HepG2 (cell line): ENCODE measurements around the gene TASOR. TPM values are rescaled to one million over a fixed set of nuclear protein-coding genes. Genes with fewer than 3 reads are reported as not detected.
A peak's percentile ranks its signal among the peaks of the same experiment; 100 is the strongest.

Source experiments
- HDAC1 ChIP-seq: sonication (generic); formaldehyde crosslinking; IDR thresholded peaks from 2 replicates; pipeline ENCODE4 v1.5.1; 2020; ENCODE audit warnings: mild to moderate bottlenecking, missing genetic modification reagents
- HDAC2 ChIP-seq: sonication (generic); formaldehyde crosslinking; IDR thresholded peaks from 2 replicates; pipeline ENCODE4 v1.4.0; 2020; ENCODE audit warnings: missing genetic modification reagents
- IKZF4 ChIP-seq: sonication (generic); formaldehyde crosslinking; IDR thresholded peaks from 2 replicates; pipeline ENCODE4 v1.5.1; 2020; ENCODE audit warnings: borderline replicate concordance, mild to moderate bottlenecking, low read depth, missing genetic modification reagents; ENCODE audit errors: not compliant biosample characterization
- KMT2B ChIP-seq: IDR thresholded peaks from 2 replicates; pipeline ENCODE4 v1.6.1; 2016; ENCODE audit warnings: missing genetic modification reagents, missing compliant biosample characterization
- MIXL1 ChIP-seq: IDR thresholded peaks from 2 replicates; pipeline ENCODE4 v1.6.1; 2016
- NCOA1 ChIP-seq: sonication (generic); formaldehyde crosslinking; IDR thresholded peaks from 2 replicates; pipeline ENCODE4 v1.9.0; 2021; ENCODE audit warnings: missing genetic modification reagents
- POGZ ChIP-seq: sonication (generic); formaldehyde crosslinking; IDR thresholded peaks from 2 replicates; pipeline ENCODE4 v1.4.0; 2020; ENCODE audit warnings: mild to moderate bottlenecking, missing genetic modification reagents
- SMAD3 ChIP-seq: sonication (generic); formaldehyde crosslinking; IDR thresholded peaks from 2 replicates; pipeline ENCODE4 v1.4.0; 2020; ENCODE audit warnings: missing genetic modification reagents
- SOX13 ChIP-seq, 3 experiments: fragments of 450-650 bp in 1 of 3; sonication (generic) in 1 of 3; formaldehyde crosslinking in 1 of 3; IDR thresholded peaks in 2 of 3; conservative IDR thresholded peaks in 1 of 3; 2 replicates each; pipeline versions ENCODE4 v1.5.0 to v1.6.1; 2016 to 2020; ENCODE audit warnings: antibody characterized with exemption in 1 of 3, mild to moderate bottlenecking in 1 of 3, missing compliant biosample characterization in 1 of 3, missing genetic modification reagents in 1 of 3, moderate library complexity in 1 of 3
- YEATS2 ChIP-seq: sonication (generic); formaldehyde crosslinking; IDR thresholded peaks from 2 replicates; pipeline ENCODE4 v1.4.0; 2020; ENCODE audit warnings: missing genetic modification reagents, borderline replicate concordance
- ZEB1 ChIP-seq: IDR thresholded peaks from 2 replicates; pipeline ENCODE4 v1.6.1; 2012; ENCODE audit warnings: mild to moderate bottlenecking, low read depth, inconsistent platforms; ENCODE audit not compliant: insufficient replicate concordance
- ZNF225 ChIP-seq: sonication (generic); formaldehyde crosslinking; IDR thresholded peaks from 2 replicates; pipeline ENCODE4 v1.4.0; 2020; ENCODE audit warnings: mild to moderate bottlenecking, missing genetic modification reagents
- ZNF605 ChIP-seq: sonication (generic); formaldehyde crosslinking; IDR thresholded peaks from 2 replicates; pipeline ENCODE4 v1.8.0; 2022; ENCODE audit warnings: mild to moderate bottlenecking, missing genetic modification reagents
- ZNF775 ChIP-seq: sonication (generic); formaldehyde crosslinking; IDR thresholded peaks from 2 replicates; pipeline ENCODE4 v1.4.0; 2020; ENCODE audit warnings: missing genetic modification reagents, mild to moderate bottlenecking, moderate library complexity, borderline replicate concordance
- polyA plus RNA-seq, 8 experiments: library from polyadenylated mRNA; depleted of rRNA in 3 of 8; stranded (reverse) in 7 of 8; unstranded in 1 of 8; fragments of >200 nt; fragmentation: Illumina TruSeq in 4 of 8; extraction: Trizol in 4 of 8; gene quantifications; 2 replicates each; pipeline versions ENCODE4 v1.2.1 to v1.2.3, GENCODE V29; 2011 to 2016; ENCODE audit warnings: low read depth in 4 of 8, missing spikeins in 1 of 8, mixed read lengths in 1 of 8; ENCODE audit not compliant: insufficient read depth in 1 of 8
- total RNA-seq, 5 experiments: library from RNA; depleted of rRNA; stranded (reverse); fragments of >200 nt; fragmentation: Illumina TruSeq; extraction: Trizol; gene quantifications; 2 replicates each; pipeline ENCODE4 v1.2.3, GENCODE V29; 2016; ENCODE audit warnings: low read depth in 1 of 5
- TF ChIP-seq, protein P1 (sequence below): sonication (generic); formaldehyde crosslinking; IDR thresholded peaks from 2 replicates; pipeline ENCODE4 v1.8.1; 2023; ENCODE audit warnings: mild to moderate bottlenecking, missing genetic modification reagents
- TF ChIP-seq, protein P2 (sequence below): sonication (generic); formaldehyde crosslinking; conservative IDR thresholded peaks from 2 replicates; pipeline ENCODE4 v1.4.0; 2020; ENCODE audit warnings: missing genetic modification reagents
- TF ChIP-seq, protein P3 (sequence below): sonication (generic); formaldehyde crosslinking; IDR thresholded peaks from 2 replicates; pipeline ENCODE4 v1.5.0; 2020; ENCODE audit warnings: mild to moderate bottlenecking, missing genetic modification reagents, borderline replicate concordance

Gene TASOR
- total and polyA plus RNA-seq, 2 of the 13 experiments (the other 11 are each of a cell fraction or from before 2014, with no cell fraction given): 20.1 to 32.5 TPM

DNA sequence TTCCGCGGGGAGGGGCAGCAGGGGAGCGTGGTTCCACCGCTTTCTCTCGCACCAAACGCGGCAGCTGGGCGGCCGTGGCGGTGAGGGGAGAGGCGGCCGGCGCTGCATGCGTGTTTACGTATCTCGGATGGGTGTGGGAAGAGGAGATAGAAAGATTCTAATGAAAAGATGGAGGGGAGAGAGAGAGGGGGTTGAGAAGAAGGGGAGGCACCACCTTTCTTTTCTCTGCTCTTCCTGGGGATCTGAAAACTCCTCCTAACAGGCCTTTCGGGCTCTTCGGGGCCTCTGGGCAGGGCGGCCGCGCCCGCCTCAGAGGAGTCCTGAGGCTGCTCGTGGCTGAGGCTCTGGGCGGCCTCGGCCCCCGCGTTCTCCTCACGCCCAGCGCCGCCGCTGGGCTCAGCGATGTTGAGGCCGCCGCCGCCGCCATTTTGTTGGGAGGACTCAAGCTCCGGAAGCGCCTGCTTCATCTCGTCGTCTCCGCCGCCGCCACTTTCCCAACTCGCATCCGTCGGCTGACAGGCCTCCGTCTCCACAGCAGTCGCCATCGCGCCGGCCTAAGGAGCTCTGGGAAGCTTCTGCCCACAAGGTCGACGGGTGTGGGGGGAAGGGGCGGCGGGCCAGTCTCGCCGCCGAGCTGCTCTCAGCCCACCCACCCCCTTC, 473 bp downstream of the TASOR start (continued):
- TF ChIP-seq NCOA1 (CRISPR knock-in tag) (0 out of 2 replicates have a peak, but pooled peaks have one; percentile 18), YEATS2 (CRISPR knock-in tag) (no peak), MIXL1 (no peak), IKZF4 (CRISPR knock-in tag) (no peak), ZEB1 (peak; percentile 21), SOX13 (IDR thresholded peaks at IDR 0.05) (no peak), SOX13 (CRISPR knock-in tag; conservative IDR thresholded peaks at IDR 0.05 in 1 of 2, IDR thresholded peaks at IDR 0.05 in 1 of 2) (no peak), ZNF225 (no peak), POGZ (CRISPR knock-in tag) (no peak; the same call in 1 of the 2 replicates), KMT2B (CRISPR knock-in tag) (peak; percentile 75), HDAC1 (0 out of 2 replicates have a peak, but pooled peaks have one; percentile 58), ZNF605 (CRISPR knock-in tag) (peak; percentile 16; the same call in 1 of the 2 replicates), SMAD3 (CRISPR knock-in tag) (peak; percentile 9; the same call in 1 of the 2 replicates), HDAC2 (CRISPR knock-in tag) (peak; percentile 40; the same call in 1 of the 2 replicates), ZNF775 (CRISPR knock-in tag) (no peak)
- TF ChIP-seq, protein P1, sequence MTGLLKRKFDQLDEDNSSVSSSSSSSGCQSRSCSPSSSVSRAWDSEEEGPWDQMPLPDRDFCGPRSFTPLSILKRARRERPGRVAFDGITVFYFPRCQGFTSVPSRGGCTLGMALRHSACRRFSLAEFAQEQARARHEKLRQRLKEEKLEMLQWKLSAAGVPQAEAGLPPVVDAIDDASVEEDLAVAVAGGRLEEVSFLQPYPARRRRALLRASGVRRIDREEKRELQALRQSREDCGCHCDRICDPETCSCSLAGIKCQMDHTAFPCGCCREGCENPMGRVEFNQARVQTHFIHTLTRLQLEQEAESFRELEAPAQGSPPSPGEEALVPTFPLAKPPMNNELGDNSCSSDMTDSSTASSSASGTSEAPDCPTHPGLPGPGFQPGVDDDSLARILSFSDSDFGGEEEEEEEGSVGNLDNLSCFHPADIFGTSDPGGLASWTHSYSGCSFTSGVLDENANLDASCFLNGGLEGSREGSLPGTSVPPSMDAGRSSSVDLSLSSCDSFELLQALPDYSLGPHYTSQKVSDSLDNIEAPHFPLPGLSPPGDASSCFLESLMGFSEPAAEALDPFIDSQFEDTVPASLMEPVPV (CRISPR knock-in tag): 0 out of 2 replicates have a peak, but pooled peaks have one; percentile 12
- TF ChIP-seq, protein P2, sequence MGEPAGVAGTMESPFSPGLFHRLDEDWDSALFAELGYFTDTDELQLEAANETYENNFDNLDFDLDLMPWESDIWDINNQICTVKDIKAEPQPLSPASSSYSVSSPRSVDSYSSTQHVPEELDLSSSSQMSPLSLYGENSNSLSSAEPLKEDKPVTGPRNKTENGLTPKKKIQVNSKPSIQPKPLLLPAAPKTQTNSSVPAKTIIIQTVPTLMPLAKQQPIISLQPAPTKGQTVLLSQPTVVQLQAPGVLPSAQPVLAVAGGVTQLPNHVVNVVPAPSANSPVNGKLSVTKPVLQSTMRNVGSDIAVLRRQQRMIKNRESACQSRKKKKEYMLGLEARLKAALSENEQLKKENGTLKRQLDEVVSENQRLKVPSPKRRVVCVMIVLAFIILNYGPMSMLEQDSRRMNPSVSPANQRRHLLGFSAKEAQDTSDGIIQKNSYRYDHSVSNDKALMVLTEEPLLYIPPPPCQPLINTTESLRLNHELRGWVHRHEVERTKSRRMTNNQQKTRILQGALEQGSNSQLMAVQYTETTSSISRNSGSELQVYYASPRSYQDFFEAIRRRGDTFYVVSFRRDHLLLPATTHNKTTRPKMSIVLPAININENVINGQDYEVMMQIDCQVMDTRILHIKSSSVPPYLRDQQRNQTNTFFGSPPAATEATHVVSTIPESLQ: no peak
- TF ChIP-seq, protein P3, sequence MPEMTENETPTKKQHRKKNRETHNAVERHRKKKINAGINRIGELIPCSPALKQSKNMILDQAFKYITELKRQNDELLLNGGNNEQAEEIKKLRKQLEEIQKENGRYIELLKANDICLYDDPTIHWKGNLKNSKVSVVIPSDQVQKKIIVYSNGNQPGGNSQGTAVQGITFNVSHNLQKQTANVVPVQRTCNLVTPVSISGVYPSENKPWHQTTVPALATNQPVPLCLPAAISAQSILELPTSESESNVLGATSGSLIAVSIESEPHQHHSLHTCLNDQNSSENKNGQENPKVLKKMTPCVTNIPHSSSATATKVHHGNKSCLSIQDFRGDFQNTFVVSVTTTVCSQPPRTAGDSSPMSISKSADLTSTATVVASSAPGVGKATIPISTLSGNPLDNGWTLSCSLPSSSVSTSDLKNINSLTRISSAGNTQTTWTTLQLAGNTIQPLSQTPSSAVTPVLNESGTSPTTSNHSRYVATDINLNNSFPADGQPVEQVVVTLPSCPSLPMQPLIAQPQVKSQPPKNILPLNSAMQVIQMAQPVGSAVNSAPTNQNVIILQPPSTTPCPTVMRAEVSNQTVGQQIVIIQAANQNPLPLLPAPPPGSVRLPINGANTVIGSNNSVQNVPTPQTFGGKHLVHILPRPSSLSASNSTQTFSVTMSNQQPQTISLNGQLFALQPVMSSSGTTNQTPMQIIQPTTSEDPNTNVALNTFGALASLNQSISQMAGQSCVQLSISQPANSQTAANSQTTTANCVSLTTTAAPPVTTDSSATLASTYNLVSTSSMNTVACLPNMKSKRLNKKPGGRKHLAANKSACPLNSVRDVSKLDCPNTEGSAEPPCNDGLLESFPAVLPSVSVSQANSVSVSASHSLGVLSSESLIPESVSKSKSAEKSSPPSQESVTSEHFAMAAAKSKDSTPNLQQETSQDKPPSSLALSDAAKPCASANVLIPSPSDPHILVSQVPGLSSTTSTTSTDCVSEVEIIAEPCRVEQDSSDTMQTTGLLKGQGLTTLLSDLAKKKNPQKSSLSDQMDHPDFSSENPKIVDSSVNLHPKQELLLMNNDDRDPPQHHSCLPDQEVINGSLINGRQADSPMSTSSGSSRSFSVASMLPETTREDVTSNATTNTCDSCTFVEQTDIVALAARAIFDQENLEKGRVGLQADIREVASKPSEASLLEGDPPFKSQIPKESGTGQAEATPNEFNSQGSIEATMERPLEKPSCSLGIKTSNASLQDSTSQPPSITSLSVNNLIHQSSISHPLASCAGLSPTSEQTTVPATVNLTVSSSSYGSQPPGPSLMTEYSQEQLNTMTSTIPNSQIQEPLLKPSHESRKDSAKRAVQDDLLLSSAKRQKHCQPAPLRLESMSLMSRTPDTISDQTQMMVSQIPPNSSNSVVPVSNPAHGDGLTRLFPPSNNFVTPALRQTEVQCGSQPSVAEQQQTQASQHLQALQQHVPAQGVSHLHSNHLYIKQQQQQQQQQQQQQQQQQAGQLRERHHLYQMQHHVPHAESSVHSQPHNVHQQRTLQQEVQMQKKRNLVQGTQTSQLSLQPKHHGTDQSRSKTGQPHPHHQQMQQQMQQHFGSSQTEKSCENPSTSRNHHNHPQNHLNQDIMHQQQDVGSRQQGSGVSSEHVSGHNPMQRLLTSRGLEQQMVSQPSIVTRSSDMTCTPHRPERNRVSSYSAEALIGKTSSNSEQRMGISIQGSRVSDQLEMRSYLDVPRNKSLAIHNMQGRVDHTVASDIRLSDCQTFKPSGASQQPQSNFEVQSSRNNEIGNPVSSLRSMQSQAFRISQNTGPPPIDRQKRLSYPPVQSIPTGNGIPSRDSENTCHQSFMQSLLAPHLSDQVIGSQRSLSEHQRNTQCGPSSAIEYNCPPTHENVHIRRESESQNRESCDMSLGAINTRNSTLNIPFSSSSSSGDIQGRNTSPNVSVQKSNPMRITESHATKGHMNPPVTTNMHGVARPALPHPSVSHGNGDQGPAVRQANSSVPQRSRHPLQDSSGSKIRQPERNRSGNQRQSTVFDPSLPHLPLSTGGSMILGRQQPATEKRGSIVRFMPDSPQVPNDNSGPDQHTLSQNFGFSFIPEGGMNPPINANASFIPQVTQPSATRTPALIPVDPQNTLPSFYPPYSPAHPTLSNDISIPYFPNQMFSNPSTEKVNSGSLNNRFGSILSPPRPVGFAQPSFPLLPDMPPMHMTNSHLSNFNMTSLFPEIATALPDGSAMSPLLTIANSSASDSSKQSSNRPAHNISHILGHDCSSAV: 0 out of 2 replicates have a peak, but pooled peaks have one; percentile 19
